HG03565 (cell line): ENCODE measurements around the gene MT2A.
"Not testable (repeated sequence)": the region's sequence is repeated elsewhere in the genome, so short reads cannot be mapped to it uniquely, and the experiment has no call there.

ENCODE experiments used
- ATAC-seq: cut with Tn5 transposase; IDR thresholded peaks from one replicate; pipeline ENCODE4 v1.9.1; 2021; ENCODE audit warnings: mild to moderate bottlenecking, moderate library complexity; ENCODE audit not compliant: unreplicated experiment

The MT2A gene

DNA sequence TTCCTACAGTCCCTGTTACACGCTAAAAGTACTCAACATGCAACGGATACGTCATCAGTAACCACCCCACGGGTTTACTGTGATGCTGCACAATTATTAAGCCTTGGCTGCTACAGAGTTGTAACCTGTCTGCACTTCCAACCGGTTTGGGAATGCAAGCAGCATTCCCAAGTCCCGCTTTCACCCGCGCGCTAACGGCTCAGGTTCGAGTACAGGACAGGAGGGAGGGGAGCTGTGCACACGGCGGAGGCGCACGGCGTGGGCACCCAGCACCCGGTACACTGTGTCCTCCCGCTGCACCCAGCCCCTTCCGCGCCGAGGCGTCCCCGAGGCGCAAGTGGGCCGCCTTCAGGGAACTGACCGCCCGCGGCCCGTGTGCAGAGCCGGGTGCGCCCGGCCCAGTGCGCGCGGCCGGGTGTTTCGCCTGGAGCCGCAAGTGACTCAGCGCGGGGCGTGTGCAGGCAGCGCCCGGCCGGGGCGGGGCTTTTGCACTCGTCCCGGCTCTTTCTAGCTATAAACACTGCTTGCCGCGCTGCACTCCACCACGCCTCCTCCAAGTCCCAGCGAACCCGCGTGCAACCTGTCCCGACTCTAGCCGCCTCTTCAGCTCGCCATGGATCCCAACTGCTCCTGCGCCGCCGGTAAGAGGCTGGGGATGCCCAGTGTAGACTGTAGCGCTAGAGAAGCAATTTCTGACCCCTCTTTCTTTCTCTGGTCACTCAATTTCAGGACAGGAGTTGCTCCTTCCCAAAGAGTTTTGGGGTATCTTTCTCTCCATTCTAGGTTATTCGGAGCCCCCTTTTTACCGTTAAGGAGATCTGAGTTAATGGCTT is at the start of gene MT2A:
Gene MT2A (plus strand): TSS at position 542 of the 833 bp plus-strand sequence. CDS start 72 bp downstream, at position 614.
- peak; percentile 80 for ATAC-seq

GRCh38 chr16:56559109-56559508 is 49.3 kb upstream of the MT2A start:
- no peak for ATAC-seq

DNA sequence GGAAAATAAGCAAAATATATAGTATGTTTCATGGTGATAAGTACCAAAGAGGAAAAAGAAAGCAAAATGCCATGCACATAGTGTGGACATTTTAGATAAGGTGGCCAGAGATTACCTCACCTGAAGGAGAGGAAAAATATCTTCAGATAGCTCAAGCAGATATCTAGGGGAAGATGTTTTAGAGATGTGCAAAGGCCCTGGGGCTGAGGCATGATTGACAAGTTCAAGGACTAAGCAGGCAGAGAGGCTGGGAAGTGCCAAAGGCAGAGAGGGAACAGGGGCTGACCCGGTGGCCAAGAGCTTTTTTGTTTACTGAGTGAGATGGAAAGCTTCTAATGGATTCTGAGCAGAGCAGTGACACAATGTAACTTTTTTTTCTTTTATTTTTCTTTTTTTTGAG is 47.9 kb upstream of the MT2A start:
- ATAC-seq, result no peak

GRCh38 chr16:56561126-56561525 is 47.3 kb upstream of the MT2A start:
- ATAC-seq, result no peak

- ATAC-seq, result no peak
Measured at GRCh38 chr16:56564793-56565477, 43.4 kb upstream of the MT2A start, which contains the start of gene MT4. TSS of gene MT4 (plus strand) at chr16:56565073. CDS start at chr16:56565129, 56 bp downstream.

GRCh38 chr16:56569971-56570370 is 38.4 kb upstream of the MT2A start:
- no peak for ATAC-seq

GRCh38 chr16:56571525-56571924 is 36.9 kb upstream of the MT2A start:
- no peak for ATAC-seq

- ATAC-seq, result no peak
Measured at GRCh38 chr16:56574625-56575024, 33.8 kb upstream of the MT2A start.

DNA sequence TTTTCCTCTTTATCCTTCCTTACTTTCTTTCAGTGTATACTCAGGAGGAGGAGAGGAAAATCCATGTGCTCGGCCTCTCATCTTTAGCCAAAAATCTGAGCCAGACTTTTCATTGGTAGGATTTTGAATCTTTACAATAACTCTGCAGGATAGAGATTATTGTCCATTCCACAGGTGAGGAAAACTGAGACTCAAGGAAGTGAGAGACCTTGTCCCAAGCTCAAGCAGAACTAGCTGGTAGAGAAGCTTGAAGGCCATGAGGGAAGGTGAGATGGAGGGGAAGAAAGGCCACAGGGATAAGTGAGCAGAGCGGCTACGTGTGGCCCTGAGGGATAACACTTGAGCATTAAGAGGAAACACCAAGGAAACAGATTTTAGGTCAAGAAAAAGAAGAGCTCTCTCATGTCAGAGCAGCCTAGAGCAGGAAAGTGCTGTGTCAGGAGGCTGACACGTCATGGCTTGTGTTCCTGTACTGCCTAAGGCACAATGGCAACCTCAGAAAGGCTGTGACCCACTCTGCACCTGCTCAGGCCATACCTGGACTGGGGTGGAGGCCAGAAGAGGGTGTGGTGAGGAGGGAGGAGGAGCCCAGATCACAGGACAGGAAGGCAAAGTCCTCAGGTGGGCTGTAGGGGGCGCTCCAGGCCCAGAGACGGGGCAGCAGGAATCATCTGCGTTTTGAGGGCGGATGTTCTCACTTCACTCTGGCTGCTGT is 31.6 kb upstream of the MT2A start:
- ATAC-seq, result no peak

DNA sequence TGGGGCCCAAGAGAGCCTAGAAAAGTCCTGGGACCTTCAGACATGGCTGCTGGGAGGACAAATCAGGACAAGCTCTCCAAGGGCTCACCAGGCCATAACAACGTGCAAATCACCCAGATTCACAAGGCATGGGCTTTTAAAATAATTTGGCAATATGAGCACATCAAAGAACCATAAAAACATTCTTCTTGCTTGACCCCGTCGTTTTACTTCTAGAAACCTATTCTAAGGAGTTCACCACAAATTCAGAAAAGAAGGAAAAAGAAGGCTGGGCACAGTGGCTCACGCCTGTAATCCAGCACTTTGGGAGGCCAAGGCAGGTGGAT is 31.1 kb upstream of the MT2A start:
- ATAC-seq, result no peak

- ATAC-seq, result no peak
Measured at GRCh38 chr16:56580391-56581048, 27.9 kb upstream of the MT2A start.

- ATAC-seq, result not testable (repeated sequence)
Measured at GRCh38 chr16:56582911-56583310, 25.5 kb upstream of the MT2A start.

- no peak for ATAC-seq
Measured at GRCh38 chr16:56583351-56584168, 24.8 kb upstream of the MT2A start.

DNA sequence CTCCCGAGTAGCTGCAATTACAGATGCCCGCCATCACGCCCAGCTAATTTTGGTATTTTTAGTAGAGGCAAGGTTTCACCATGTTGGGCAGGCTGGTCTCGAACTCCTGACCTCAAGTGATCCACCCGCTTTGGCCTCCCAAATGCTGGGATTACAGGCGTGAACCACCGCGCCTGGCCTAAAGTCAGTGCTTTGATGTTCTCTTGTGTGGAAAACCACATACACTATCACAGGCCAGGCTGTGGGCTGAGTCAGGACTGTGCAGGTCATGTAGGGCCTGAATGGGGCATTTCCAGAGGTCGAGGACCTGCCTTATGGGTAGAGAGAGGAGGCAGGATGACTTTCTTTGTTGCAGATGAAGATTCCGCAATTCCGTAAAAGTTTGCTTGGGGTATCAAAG is 24.1 kb upstream of the MT2A start:
- no peak for ATAC-seq

DNA sequence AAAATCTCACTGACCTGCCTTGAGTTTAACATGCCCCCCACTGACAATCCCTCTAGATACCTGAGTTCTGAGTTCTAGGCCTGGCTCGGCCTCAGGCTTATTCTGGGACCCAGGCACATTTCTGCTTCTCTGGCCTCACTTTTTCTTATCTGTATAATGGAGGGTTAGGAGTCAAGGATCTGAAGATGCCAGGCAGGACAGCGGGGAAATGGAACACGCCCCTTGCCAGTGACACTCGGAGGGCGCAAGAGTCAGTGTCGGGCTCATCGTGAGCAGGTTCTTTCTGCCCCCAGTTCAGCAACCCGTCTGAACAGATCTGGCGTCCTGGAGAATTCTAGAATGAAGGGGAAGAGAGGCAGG is 19.6 kb upstream of the MT2A start:
- no peak for ATAC-seq

DNA sequence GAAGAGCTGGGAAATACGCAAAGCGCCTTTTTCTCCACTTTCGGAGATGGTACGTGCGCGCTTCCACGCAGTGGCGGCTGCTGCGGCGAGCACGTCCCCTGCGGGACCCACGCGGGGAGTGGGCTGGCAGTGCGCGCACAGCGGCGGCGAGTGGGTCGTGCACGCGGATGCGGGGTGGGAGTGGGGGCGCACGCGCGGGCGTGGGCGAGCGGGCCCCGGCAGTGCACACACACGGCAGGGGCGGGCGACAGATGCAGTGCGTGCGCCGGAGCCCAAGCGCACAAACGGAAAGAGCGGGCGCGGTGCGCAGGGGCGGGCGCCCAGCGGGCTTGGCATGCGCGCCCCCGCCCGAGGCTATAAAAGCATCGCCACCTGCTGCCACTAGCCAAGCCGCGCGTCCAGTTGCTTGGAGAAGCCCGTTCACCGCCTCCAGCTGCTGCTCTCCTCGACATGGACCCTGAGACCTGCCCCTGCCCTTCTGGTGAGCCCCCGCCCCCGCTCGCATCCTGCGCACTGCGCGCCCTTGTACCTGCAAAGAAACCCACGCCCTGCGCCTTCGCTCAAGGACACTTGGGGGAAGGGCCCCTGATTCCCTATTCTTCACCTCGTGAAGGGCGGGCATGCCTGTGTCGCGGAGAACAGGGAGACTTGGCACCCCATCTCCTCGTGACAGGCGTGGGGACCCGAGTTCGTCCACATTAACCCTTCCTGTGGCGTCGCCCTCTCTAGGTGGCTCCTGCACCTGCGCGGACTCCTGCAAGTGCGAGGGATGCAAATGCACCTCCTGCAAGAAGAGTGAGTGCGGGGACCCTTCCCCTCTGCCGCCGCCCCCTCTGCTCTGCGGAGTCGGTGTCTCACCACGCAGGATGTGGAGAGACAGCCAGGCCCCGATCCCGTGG is 19.0 kb upstream of the MT2A start, which contains the start of gene MT3:
Gene MT3 (plus strand): TSS at position 388 of the 899 bp plus-strand sequence. CDS start 63 bp downstream, at position 451.
- ATAC-seq, result no peak

- no peak for ATAC-seq
Measured at GRCh38 chr16:56591377-56592060, 16.9 kb upstream of the MT2A start.

DNA sequence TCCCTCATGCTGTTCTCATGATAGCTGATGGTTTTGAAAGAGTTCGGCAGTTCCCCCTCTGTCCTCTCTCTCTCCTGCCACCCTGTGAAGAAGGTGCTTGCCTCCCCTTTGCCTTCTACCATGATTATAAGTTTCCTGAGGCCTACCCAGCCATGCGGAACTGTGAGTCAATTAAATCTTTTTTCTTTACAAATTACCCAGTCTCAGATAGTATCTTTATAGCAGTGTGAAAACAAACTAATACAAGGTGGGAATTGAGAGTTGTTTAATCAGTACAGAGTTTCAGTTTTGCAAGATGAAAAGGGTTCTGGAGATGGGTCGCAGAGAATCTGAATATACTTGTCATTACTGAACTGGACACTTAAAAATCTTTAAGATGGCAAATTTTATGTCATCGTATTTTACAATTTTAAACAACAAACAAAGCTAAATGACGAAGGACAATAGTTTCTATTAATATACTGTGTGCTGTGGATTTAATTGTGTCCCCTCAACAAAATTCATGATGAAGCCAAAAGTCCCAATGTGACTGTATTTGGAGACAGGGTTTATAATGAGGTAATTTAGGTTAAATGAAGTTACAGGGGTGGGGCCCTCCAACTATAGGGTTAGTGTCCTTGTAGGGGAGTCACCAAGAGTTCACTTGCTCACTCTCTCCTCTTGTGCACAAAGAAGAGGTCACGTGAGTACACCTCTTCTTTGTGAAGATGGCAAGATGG is 14.7 kb upstream of the MT2A start:
- ATAC-seq, result no peak
